GM12801 (cell line): ENCODE measurements around the gene NECTIN1.

Experiments used
- TF ChIP-seq, protein P1 (sequence below): IDR thresholded peaks from one replicate; pipeline ENCODE4 v1.5.1; 2011; ENCODE audit warnings: control low read depth; ENCODE audit not compliant: insufficient read length; ENCODE audit errors: extremely low read depth

NECTIN1 gene

DNA sequence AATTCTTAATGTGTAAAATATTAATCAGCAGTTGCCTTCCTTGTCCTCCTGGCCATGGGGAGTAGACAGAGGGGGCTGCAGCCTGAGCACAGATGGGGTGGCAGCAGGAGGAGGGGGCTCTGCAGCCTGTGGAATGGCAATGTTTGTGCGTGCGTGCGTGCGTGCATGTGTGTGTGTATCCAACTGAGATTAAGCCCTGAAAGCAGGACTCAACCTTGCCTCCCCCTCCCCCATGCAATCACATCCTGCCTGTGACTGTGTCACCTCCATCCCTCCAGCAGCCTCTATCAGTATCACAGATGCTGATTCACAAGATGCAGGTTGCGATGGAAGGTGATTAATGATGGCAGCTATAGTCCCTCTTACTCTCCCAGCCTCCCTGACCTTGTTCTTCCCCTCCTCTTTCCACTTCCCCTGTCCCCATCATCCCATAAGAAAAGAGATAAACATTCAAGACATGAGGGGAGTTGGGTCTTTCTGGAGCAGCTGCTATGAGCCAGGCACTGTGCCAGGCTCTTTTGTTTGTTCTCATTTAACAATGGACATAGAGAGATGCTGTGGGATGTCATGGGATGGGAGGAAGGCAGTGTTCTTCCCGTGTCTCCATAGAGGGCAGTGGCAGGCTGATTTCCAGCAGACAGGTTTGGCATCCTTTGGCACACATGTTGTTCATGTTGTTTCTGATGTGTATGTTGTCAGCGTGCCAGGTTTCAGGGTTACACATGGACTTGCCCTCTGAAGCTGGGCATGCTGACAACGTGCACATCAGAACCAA lies 43.8 kb upstream of the NECTIN1 start:
- TF ChIP-seq, protein P1, sequence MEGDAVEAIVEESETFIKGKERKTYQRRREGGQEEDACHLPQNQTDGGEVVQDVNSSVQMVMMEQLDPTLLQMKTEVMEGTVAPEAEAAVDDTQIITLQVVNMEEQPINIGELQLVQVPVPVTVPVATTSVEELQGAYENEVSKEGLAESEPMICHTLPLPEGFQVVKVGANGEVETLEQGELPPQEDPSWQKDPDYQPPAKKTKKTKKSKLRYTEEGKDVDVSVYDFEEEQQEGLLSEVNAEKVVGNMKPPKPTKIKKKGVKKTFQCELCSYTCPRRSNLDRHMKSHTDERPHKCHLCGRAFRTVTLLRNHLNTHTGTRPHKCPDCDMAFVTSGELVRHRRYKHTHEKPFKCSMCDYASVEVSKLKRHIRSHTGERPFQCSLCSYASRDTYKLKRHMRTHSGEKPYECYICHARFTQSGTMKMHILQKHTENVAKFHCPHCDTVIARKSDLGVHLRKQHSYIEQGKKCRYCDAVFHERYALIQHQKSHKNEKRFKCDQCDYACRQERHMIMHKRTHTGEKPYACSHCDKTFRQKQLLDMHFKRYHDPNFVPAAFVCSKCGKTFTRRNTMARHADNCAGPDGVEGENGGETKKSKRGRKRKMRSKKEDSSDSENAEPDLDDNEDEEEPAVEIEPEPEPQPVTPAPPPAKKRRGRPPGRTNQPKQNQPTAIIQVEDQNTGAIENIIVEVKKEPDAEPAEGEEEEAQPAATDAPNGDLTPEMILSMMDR, result no peak

GRCh38 chr11:119772076-119772475 lies 43.1 kb upstream of the NECTIN1 start:
- TF ChIP-seq, protein P1, result no peak

DNA sequence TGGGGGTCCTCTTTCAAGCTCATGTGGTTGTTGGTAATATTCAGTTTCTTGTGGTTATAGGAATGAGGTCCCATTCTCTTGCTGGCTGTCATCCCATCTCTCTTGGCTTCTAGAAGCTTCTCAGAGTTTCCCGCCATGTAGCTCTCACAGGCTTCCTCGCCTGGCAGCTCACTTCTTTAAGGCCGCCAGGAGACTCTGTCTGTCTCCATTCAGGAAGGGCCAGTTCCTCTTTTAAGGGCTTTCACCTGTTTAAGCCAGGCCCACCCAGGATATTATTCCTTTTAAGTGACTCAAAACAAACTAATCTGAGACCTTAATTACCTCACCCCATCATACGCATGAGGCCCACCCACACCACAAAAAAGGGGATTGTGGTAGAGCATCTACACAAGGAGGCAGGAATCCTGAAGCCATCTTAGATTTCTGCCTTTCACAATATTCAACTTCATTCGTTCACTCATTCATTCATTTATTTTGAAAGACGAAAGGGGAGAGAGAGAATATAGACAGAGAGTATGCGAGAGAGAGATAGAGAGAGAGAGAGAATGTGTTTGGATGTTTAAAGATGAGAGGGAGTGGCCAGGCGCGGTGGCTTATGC lies 42.3 kb upstream of the NECTIN1 start:
- TF ChIP-seq, protein P1, result no peak

DNA sequence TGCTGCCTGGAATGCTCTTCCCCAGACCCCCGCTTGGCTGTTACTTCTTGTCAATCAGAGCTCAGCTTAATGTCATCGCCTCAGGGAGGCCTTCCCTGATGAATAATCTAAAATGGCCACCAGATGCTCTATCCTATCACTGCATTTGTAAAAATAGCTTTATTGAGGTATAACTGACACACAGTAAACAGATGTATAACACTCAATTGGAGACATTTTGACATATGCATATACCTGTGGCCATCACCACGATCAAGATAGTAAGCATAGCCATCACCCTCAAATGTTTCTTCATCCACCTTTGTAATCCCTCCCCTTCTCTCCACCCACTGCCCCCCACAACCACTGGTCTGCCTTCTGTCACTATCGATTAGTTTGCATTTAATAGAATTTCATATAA lies 36.6 kb upstream of the NECTIN1 start:
- TF ChIP-seq, protein P1, result no peak

DNA sequence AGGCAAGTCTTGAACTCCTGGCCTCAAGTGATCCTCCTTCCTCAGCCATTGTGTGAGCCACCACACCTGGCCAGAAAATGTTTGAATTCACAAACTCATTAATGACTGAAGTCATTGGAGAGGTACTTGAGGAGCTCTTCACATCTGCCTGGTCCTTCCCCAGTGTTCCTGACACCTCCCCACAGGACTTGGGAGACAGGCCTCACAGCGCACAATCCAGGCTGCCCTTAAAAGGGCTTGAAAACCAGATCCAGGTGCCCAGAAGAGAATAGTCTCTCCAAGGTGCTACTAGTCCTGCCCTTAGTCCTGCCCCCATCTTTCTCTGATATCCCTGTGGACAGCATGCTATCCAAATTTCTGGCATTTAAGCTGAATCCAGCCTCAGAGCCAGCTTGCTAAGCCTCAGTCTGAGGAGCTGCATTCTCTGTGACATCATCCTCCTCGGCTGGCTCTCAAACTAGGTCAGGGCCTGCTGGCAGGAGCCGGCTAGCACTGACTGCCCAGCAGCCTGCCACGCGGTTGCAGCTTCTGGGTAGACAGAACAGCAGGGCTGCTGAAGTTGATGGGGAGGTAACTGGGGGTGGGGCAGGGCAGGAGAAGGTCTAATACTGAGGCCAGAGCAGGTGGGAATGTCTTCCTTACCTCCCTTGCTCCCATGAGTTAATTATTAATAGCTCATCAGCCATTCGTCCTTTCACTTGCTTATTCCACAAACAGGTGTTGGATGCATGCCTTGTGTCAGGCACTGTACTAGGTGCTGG lies 35.3 kb upstream of the NECTIN1 start:
- TF ChIP-seq, protein P1, result no peak

DNA sequence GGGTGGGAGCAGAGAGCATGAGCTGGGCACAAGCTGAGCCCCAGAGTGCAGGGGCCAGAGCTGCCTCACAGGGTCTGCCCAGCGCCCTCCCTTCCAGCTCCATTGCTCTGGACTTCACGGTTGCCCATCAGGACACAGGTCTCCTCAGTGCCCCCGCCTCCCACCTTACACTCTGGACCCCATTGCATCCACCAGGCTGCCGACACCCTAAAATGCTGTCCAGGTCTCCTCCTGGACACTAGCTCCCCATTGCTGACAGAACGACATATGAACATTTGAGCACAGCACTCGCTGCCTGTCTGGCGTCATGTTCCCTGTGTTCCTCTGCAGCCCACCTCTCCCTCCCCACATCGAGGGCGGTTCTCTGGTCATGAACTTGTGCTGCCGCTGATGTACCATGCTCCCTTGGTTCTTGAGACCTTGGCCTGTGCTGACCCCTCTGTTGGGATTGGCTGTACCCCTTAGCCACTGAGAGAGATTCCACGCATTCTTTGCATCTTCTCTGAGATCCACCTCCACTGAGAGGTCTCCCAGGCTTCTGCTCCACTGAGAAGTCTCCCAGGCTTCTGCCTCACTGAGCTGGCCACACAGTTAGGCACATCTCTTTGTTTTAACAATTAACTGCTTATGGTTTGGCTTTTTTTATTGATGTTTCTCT lies 34.2 kb upstream of the NECTIN1 start:
- TF ChIP-seq, protein P1, result no peak
